ENCODE results near the gene ZNF282.
"Not testable (repeated sequence)": the region's sequence is repeated elsewhere in the genome, so short reads cannot be mapped to it uniquely, and the experiment has no call there.

The ZNF282 gene

DNA sequence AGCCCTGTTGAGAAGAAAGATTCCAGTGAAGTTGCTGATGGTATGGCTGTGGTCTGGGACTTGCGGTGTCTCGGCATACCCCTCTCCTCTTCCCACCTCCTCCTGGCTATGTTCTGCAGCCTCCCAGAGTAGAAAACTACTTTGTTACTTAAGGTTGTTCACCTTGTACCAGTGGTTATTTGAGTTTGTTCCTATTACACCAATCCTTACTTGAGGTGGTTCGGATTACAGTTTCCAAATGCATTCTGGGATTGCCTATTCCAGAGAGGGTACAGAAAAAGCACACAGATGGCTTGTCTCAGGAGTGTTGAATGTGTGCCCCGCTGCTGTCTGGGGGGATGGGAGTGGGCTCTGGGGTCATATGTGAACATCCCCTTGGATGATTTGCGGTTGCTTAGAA lies 59.8 kb downstream of the ZNF282 start:
- no peak for DNase-seq (ENCODE audit: low read depth, low spot score)

- DNase-seq (ENCODE audit: low read depth, low spot score) = no peak
Measured at GRCh38 chr7:149256568-149256967, 61.2 kb downstream of the ZNF282 start.

- no peak for DNase-seq (ENCODE audit: low read depth, low spot score)
Measured at GRCh38 chr7:149257146-149257545, 61.8 kb downstream of the ZNF282 start.

DNA sequence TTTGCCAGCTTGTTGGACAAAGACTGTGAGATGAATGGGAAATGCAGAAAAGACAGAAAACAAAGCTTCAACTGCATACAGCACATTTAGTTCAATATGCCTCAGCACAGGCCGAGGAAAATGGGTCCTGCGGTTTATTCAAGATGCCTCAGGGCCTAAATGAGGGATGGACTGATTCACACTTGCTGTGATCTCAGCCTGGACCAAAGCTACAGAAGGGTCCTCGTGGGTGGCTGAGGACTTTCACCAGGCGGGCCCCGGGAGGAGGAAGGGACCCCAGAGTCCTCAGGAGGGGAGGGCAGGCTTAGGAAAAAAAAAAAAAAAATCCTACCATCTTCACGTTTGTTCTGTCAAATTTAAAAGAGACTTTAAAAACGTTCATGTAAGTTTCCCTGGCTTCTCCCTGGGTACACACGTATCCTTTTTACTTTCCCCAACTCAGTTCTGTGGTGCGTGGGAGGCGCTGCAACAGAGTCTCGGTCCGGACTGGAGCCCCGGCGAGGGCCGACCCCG lies 66.0 kb downstream of the ZNF282 start:
- DNase-seq (ENCODE audit: low read depth, low spot score) = peak; percentile 71

DNA sequence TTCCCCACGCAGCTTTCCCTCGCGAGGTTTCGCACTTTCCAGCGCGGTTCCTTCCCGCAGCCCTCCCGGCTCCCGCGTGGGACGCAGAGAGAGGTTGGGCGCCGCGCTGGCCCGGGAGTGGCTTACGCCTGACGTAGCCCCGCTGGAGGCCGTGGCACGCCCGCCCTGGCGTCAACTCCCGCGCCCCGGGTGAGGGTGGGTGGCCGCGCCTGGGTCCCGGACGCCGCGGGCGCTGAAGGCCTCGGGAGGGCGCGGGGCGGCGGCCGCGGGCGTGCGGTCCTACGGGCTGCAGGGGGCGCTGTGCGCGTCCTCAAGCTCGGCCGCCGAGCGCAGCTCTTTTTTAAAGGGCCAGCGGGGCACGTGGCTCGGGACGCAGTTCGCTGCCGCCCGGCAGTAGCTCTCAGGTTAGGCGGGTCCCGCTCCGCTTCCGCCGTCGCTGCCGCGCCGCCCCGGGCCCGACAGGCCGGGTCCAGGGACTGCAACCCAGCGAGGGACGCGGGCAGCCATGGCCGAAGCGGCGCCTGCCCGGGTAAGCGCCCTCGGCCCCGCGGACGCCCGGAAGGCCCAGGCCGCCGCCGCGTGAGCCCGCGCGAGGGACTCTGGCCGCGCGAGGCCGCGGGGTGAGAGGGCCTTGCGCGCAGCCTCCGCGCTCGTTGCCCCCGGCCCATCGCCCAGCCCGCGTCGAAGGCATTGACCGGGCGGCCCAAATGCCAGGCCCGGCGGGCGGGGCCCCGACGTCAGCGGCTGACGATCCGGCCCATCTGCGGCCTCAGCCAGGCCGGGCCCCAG lies 66.7 kb downstream of the ZNF282 start, which contains the start of gene ZNF783:
TSS of gene ZNF783 (plus strand) at position 368 of the 789 bp plus-strand sequence. CDS start at position 506, 138 bp downstream.
- peak; percentile 97 for DNase-seq (ENCODE audit: low read depth, low spot score)

GRCh38 chr7:149266451-149266850 lies 71.1 kb downstream of the ZNF282 start:
- DNase-seq (ENCODE audit: low read depth, low spot score) = no peak

DNA sequence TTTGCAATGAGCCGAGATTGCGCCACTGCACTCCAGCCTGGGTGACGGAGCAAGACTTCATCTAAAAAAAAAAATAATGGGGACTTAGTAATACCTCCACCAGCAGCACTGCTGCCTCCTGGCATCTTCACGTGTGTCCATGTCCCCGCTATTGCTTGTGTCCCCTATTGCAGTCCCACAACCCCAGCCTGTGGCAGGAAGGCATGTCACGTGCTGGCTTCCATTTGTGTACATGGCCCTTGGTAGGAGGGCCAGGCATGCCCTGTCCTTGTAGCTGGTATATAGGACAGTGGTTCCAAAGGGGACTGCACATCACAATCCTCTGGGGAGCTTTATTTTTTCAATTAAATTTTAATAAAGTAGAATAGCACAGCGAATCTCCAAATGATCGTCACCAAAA lies 72.4 kb downstream of the ZNF282 start:
- no peak for DNase-seq (ENCODE audit: low read depth, low spot score)

DNA sequence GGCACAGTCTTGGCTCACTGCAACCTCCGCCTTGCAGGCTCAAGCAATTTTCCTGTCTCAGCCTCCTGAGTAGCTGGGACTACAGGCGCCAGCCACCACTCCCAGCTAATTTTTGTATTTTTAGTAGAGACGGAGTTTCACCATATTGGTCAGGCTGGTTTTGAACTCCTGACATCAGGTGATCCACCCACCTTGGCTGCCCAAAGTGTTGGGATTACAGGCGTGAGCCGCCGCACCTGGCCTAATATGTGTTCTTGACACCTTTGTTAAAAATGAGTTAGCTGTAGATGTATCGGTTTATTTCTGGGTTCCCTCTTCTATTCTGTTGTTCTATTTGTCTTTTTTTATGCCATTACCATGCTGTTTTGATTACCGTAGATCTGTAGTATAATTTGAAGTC lies 79.1 kb downstream of the ZNF282 start:
- not testable (repeated sequence) for DNase-seq (ENCODE audit: low read depth, low spot score)
